GM23248 (cell line): Measurements from ENCODE around the gene ILF3. TPM values are rescaled to one million over a fixed set of nuclear protein-coding genes. Genes with fewer than 3 reads are reported as not detected.

Source experiments
- DNase-seq: peaks from one replicate; pipeline ENCODE4 v3.0.0-alpha.2; 2015
- H2AFZ ChIP-seq: fragments of 200-600 bp; sonication (generic); 2 replicates; pipeline ENCODE4 v1.6.1; 2016; ENCODE audit warnings: antibody characterized with exemption
- H3F3A ChIP-seq: fragments of 200-600 bp; sonication (generic); 2 replicates; pipeline ENCODE4 v1.6.1; 2016; ENCODE audit warnings: mild to moderate bottlenecking, antibody characterized with exemption, mixed run types; ENCODE audit not compliant: insufficient read depth
- H3K27ac ChIP-seq: fragments of 200-600 bp; sonication (generic); 2 replicates; pipeline ENCODE4 v1.5.1; 2016; ENCODE audit warnings: mild to moderate bottlenecking
- H3K27me3 ChIP-seq: fragments of 200-600 bp; sonication (generic); replicated peaks from 2 replicates; pipeline ENCODE4 v1.6.1; 2016; ENCODE audit warnings: mild to moderate bottlenecking; ENCODE audit not compliant: insufficient read depth
- H3K36me3 ChIP-seq: fragments of 200-600 bp; sonication (generic); 2 replicates; pipeline ENCODE4 v1.6.1; 2016; ENCODE audit warnings: low read depth, mild to moderate bottlenecking
- H3K4me1 ChIP-seq: fragments of 200-600 bp; sonication (generic); 2 replicates; pipeline ENCODE4 v1.6.1; 2016; ENCODE audit warnings: mild to moderate bottlenecking; ENCODE audit not compliant: insufficient read depth
- H3K4me2 ChIP-seq: fragments of 200-600 bp; sonication (generic); one replicate; pipeline ENCODE4 v1.6.1; 2016; ENCODE audit warnings: mild to moderate bottlenecking; ENCODE audit not compliant: unreplicated experiment
- H3K4me3 ChIP-seq: fragments of 200-600 bp; sonication (generic); 2 replicates; pipeline ENCODE4 v1.5.1; 2016; ENCODE audit warnings: mild to moderate bottlenecking
- H3K79me2 ChIP-seq: fragments of 200-600 bp; sonication (generic); 2 replicates; pipeline ENCODE4 v1.6.1; 2016; ENCODE audit warnings: mild to moderate bottlenecking; ENCODE audit not compliant: insufficient read depth
- H3K9ac ChIP-seq: fragments of 200-600 bp; sonication (generic); 2 replicates; pipeline ENCODE4 v1.6.1; 2016; ENCODE audit warnings: mild to moderate bottlenecking
- H3K9me2 ChIP-seq: fragments of 200-600 bp; sonication (generic); 2 replicates; pipeline ENCODE4 v1.6.1; 2016; ENCODE audit warnings: mixed run types, mild to moderate bottlenecking, moderate library complexity; ENCODE audit not compliant: insufficient read depth
- H3K9me3 ChIP-seq: fragments of 200-600 bp; sonication (generic); one replicate; pipeline ENCODE4 v1.6.1; 2017; ENCODE audit warnings: low read depth
- H4K20me1 ChIP-seq: fragments of 200-600 bp; sonication (generic); 2 replicates; pipeline ENCODE4 v1.6.0; 2016; ENCODE audit not compliant: insufficient read depth
- EZH2 ChIP-seq: fragments of 200-600 bp; sonication (generic); IDR thresholded peaks from 2 replicates; pipeline ENCODE4 v1.6.1; 2018; ENCODE audit warnings: antibody characterized with exemption, mild to moderate bottlenecking; ENCODE audit not compliant: insufficient read depth, poor library complexity, severe bottlenecking
- EZH2phosphoT487 ChIP-seq: fragments of 200-600 bp; sonication (generic); IDR thresholded peaks from 2 replicates; pipeline ENCODE4 v1.6.1; 2018; ENCODE audit warnings: antibody characterized with exemption, moderate library complexity, mild to moderate bottlenecking, low read depth; ENCODE audit not compliant: insufficient read depth
- WGBS, 2 experiments: methylation state at CpG; one replicate each; pipeline ENCODE4 v1.1.6; 2015 to 2017; ENCODE audit warnings: low lambda C conversion rate in 2 of 2, low coverage in 1 of 2; ENCODE audit errors: missing lambda C conversion rate in 2 of 2; 5-methylcytosine and 5-hydroxymethylcytosine counted together
- in situ Hi-C: fragments of 300-500 bp; cut with MboI; formaldehyde crosslinking; loops from 2 replicates; pipeline ENCODE4 v1.15.0; 2020
- polyA plus RNA-seq: library from polyadenylated mRNA; unstranded; fragments of >200 nt; fragmentation: Nextera tagmentation; extraction: Ambion mirVana; gene quantifications from 2 replicates; pipeline ENCODE4 v1.2.1, GENCODE V29; 2016
- total RNA-seq: library from RNA; depleted of rRNA; stranded (reverse); fragments of >200 nt; shearing (Covaris generic); gene quantifications from 2 replicates; pipeline ENCODE4 v1.2.3, GENCODE V29; 2014

The ILF3 gene
- total and polyA plus RNA-seq, 2 experiments from 2014 or later = 75.5 to 80.1 TPM

DNA sequence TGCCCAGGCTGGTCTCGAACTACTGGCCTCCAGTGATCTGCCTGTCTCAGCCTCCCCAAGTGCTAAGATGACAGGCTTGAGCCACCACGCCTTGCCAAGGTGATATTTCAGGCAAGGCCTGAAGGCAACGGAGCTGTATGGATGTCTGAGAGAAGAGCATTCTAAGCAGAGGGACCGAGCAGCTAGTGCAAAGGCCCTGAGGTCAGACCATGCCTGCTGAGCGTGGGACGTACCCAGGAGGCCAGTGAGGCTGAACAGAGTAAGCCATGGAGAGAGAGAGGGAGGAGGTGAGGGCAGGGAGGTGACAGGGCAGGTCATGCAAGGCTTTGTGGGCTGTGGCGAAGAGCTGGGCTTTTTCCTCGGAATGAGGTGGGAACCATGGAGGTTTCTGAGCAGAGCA, 32.2 kb upstream of the ILF3 start:
- Histone ChIP-seq H3F3A (peaks cover 4% of the 10 kb centered on the region; the same call in 1 of the 2 replicates), H3K4me1 (peaks cover 8% of the 10 kb centered on the region), H4K20me1 (no peaks in the 10 kb centered on the region), H3K4me3 (no peak overlapping the region), H3K9me3 (no peaks in the 10 kb centered on the region), H3K4me2 (no peak overlapping the region), H3K27me3 (no peaks in the 10 kb centered on the region), H3K79me2 (no peaks in the 10 kb centered on the region), H3K36me3 (no peaks in the 10 kb centered on the region), H3K9me2 (no peaks in the 10 kb centered on the region), H3K9ac (no peak overlapping the region), H3K27ac (no peak overlapping the region), H2AFZ (no peak overlapping the region)
- 89 to 98% methylated on average over 8 of the region's 8 CpGs for WGBS, 2 experiments
- in situ Hi-C loops = no loop called here
- DNase-seq = no peak
- TF ChIP-seq EZH2phosphoT487 = no peak
- no peak for TF ChIP-seq EZH2

DNA sequence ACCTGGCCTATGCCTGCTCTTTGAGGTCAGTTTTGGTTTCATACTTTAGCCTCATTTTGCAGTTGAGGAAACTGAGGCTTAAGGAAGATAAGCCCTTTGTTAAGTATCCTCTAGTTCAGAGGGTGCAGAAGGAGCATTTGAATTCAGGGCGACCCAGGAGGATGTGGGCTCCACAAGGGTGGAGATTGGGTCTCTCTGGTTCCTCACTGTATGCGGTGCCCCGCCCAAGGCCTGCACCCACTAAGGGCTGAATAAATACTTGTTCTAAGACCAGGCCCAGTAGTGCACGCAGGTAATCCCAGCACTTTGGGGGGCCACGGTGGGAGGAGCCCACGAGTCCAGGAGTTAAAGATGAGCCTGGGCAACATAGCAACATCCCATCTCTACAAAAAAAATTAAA, 29.6 kb upstream of the ILF3 start:
- Histone ChIP-seq H3K4me1 (no peaks in the 10 kb centered on the region), H2AFZ (no peak overlapping the region), H3K27me3 (no peaks in the 10 kb centered on the region), H3K9ac (0 out of 2 replicates have a peak overlapping the region, but pooled peaks have one; percentile 73), H3K27ac (no peak overlapping the region), H3K79me2 (no peaks in the 10 kb centered on the region), H3F3A (no peaks in the 10 kb centered on the region), H3K9me3 (no peaks in the 10 kb centered on the region), H3K4me2 (no peak overlapping the region), H3K36me3 (no peaks in the 10 kb centered on the region), H4K20me1 (no peaks in the 10 kb centered on the region), H3K9me2 (no peaks in the 10 kb centered on the region), H3K4me3 (peak overlapping the region; percentile 69; the same call in 1 of the 2 replicates)
- no peak for TF ChIP-seq EZH2
- no peak for TF ChIP-seq EZH2phosphoT487
- in situ Hi-C loops = no loop called here
- DNase-seq = no peak
- 59 to 64% methylated on average over 6 of the region's 6 CpGs for WGBS, 2 experiments

DNA sequence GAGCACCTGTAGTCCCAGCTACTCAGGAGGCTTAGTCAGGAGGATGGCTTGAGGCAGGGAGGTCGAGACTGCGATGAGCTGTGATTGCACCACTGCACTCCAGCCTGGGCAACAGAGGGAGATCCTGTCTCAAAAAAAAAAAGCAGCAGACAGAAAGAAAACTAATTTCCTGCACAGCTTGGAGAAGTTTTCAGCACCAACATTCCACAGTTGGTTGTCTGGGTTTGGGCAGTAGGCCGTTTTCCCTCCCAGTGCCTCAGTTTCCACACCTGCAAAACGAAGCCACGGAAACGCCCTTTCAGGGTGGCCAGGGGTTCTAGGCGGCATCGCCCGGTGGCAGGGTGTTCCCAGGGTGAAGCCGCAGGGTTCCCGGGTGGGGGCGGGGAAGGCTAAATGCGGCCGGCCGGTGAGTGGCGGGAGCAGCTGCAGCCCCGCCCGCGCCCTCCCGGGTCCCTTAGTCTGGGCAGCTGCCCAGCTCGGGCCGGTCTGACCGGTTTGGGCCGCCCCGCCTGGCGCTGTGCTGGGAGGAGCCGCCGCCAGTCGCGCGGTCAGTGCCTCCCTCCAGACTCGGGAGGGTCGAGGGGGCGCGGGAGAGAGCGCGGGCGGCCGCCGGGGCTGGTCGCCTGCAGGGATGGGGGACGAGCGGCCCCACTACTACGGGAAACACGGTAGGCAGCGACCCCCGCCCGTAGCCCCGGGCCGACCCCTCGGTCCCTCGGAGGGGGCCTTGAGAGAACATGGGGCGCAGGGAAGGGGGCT, 29.0 kb upstream of the ILF3 start, which contains the start of gene SLC44A2:
Gene SLC44A2 (plus strand): TSS at position 551 of the 759 bp plus-strand sequence. CDS start 81 bp downstream, at position 632.
- no peaks in the 10 kb centered on the region for H3K27me3 ChIP-seq
- H3K9me2 ChIP-seq = no peaks in the 10 kb centered on the region
- peak within 1 kb of the TSS; percentile 71 for H2AFZ ChIP-seq
- H3K4me2 ChIP-seq = peak within 1 kb of the TSS; percentile 79
- H3K79me2 ChIP-seq = no peaks in the 10 kb centered on the region
- H3K9ac ChIP-seq = peak within 1 kb of the TSS; percentile 73
- no peak within 1 kb of the TSS for H3K27ac ChIP-seq
- no peaks in the 10 kb centered on the region for H4K20me1 ChIP-seq
- 1 to 3% methylated on average over 13 to 48 of the region's 53 CpGs for WGBS, 2 experiments
- in situ Hi-C loops = no loop called here
- TF ChIP-seq EZH2 (no peak), EZH2phosphoT487 (no peak)
- no peaks in the 10 kb centered on the region for H3K4me1 ChIP-seq
- no peaks in the 10 kb centered on the region for H3F3A ChIP-seq
- DNase-seq = peak; percentile 86
- H3K4me3 ChIP-seq = peak within 1 kb of the TSS; percentile 69
- H3K9me3 ChIP-seq = no peaks in the 10 kb centered on the region
- H3K36me3 ChIP-seq = no peaks in the 10 kb centered on the region

DNA sequence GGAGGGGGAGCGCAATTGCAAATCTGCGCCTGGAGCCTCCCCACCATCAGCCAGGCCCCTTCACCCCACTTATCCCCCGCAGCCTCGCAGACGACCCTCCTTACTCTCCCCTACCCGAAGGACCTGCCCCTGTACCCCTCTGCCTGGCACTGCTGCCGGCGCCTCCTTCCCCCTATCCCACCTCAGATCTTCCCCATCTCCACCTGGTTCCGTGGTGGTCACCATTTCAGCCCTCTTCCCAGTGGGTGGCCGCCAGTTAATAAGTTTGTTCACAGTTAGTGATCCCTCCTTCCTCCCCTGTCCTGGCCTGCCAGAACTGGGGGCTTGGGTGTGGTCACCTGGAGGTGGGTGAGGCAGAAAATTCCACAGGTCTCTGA, 28.4 kb upstream of the ILF3 start:
- H3K4me3 ChIP-seq = peak overlapping the region; percentile 69
- no peaks in the 10 kb centered on the region for H3K36me3 ChIP-seq
- no peak for TF ChIP-seq EZH2phosphoT487
- TF ChIP-seq EZH2 = no peak
- no peaks in the 10 kb centered on the region for H3F3A ChIP-seq
- H3K4me2 ChIP-seq = peak overlapping the region; percentile 79
- no peak for DNase-seq
- H2AFZ ChIP-seq = peak overlapping the region; percentile 71
- WGBS, 2 experiments = 22 to 53% methylated on average over 3 to 9 of the region's 10 CpGs
- no peaks in the 10 kb centered on the region for H4K20me1 ChIP-seq
- in situ Hi-C loops = no loop called here
- H3K4me1 ChIP-seq = no peaks in the 10 kb centered on the region
- H3K79me2 ChIP-seq = no peaks in the 10 kb centered on the region
- H3K9me3 ChIP-seq = no peaks in the 10 kb centered on the region
- H3K27me3 ChIP-seq = no peaks in the 10 kb centered on the region
- peak overlapping the region; percentile 73 for H3K9ac ChIP-seq
- no peaks in the 10 kb centered on the region for H3K9me2 ChIP-seq
- H3K27ac ChIP-seq = no peak overlapping the region
